GM12873 (cell line): ENCODE measurements around the gene CEP85.

ENCODE experiments used
- TF ChIP-seq, protein P1 (sequence below): IDR thresholded peaks from 2 replicates; pipeline ENCODE4 v1.5.1; 2012; ENCODE audit warnings: low read depth, mild to moderate bottlenecking, moderate library complexity, low read length, control low read depth; ENCODE audit not compliant: insufficient read depth; ENCODE audit errors: missing control alignments

Gene CEP85

DNA sequence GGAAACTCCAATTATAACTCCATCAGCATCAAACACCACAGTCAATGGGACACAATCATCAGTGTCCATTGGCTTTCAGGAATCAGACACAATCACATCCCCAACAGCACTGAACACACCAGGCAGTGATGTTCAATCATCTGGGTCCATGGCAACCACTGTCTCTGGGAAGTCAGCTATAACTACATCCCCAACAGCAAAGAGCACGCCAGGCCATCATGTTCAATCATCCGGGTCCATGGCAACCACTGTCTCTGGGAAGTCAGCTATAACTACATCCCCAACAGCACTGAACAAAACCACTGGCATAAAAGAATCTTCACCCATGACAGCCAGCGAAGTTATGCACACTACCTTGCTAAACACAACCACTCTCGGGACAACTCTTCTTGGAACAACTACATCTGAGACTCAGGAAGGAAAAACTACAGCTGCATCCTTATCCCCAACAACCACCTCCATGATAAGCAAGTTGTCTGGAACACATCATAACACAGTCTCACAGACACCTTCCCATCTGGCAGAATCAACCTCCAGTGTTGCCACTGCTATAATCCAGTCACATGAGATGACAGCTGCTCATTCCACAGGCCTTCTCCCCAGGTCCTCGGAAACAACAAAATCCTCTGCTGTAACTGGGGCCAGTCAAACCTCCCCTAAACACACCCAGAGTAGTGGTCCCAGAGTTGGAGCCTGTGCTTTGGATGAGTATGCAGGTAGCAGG, 23.7 kb upstream of the CEP85 start:
- TF ChIP-seq, protein P1, sequence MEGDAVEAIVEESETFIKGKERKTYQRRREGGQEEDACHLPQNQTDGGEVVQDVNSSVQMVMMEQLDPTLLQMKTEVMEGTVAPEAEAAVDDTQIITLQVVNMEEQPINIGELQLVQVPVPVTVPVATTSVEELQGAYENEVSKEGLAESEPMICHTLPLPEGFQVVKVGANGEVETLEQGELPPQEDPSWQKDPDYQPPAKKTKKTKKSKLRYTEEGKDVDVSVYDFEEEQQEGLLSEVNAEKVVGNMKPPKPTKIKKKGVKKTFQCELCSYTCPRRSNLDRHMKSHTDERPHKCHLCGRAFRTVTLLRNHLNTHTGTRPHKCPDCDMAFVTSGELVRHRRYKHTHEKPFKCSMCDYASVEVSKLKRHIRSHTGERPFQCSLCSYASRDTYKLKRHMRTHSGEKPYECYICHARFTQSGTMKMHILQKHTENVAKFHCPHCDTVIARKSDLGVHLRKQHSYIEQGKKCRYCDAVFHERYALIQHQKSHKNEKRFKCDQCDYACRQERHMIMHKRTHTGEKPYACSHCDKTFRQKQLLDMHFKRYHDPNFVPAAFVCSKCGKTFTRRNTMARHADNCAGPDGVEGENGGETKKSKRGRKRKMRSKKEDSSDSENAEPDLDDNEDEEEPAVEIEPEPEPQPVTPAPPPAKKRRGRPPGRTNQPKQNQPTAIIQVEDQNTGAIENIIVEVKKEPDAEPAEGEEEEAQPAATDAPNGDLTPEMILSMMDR: no peak

DNA sequence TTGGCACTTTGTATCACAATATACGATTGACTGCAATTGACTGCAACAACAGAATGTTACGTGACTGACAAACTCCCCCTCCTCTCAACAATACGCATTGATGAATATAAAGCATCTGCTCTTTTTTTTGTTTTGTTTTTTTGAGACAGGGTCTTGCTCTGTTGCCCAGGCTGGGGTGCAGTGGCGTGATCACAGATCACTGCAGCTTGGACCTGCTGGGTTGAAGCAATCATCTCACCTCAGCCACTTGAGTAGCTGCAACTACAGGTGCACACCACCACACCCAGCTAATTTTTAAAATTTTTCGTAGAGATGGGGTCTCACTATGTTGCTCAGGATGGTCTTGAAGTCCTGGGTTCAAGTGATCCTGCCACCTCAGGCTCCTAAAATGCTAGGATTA, 21.3 kb upstream of the CEP85 start:
- TF ChIP-seq, protein P1: no peak

- TF ChIP-seq, protein P1: no peak
Observed at GRCh38 chr1:26213335-26213905, 20.6 kb upstream of the CEP85 start.

GRCh38 chr1:26215246-26215645, 18.8 kb upstream of the CEP85 start:
- TF ChIP-seq, protein P1: no peak

DNA sequence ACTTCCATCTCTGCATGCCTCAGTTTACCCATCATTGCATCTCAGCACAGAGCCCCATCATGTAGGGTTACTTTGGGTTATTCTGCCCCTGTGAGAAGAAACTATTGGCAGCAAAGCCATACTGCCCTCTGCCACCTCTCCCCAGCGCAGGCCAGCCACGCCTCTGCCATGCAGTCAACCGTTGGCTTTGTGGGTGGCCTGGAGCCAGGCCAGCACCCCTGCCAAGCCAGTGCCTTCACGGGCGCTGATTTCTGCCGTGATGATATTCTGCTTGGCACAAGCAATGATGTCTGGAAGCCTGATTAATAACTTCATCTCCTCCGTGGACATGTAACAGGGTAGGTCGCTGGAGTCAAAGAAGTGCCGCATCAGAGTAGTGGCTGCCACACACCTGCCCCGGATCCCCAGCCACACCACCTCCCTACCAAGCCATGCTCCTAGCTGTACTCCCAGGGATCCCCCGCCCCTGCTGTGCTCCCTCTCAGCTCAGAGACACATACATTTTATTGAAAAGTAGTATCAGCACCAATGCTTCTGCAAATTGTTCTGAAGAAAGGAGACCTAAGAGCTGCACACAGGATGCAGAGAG, 15.0 kb upstream of the CEP85 start:
- TF ChIP-seq, protein P1: no peak

DNA sequence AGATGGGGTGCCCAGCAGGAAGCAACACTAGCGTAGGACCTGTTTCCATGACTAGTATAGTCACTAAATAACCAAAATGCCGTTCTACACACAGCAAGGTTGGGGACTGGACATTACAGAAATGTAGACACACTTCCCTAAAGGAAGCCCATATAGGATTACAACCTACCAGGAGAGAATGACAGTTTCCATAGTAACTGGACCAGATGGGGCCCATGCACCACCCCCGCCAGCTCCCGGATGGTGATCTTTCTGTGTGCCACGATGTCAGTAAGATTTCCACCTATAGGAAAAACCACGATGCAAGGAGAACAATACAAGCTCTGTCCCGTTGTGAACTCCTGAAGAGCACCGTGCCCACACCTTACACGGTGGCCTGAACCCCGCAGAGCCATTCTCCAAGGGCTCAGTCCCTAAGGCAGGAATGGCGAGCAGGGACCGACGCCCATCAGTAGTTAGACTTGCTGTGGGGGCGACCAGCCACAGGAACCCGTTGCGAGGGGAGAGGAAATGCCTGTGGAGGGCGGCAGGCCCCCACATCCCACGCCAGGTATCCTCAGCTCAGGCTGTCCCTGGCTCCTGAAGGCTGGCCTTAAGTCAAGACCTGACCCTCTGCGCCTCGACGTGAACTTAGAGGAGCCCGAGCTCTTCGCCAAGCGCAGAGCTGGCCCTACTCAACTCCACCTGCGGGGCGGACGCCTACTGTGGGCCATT, 13.6 kb upstream of the CEP85 start:
- TF ChIP-seq, protein P1: no peak

- TF ChIP-seq, protein P1: no peak
Observed at GRCh38 chr1:26221094-26221493, 12.9 kb upstream of the CEP85 start.
